GM20000 (cell line): ENCODE data around the gene CNDP2.
A peak's percentile ranks its signal among the peaks of the same experiment; 100 is the strongest.

ENCODE experiments used
- DNase-seq: peaks from one replicate; pipeline ENCODE4 v3.0.0; 2012; ENCODE audit warnings: low spot score
- TF ChIP-seq, protein P1 (sequence below): IDR thresholded peaks from 2 replicates; pipeline ENCODE4 v1.5.1; 2012; ENCODE audit warnings: mild to moderate bottlenecking, control low read depth; ENCODE audit errors: extremely low read depth, missing control alignments

The CNDP2 gene

DNA sequence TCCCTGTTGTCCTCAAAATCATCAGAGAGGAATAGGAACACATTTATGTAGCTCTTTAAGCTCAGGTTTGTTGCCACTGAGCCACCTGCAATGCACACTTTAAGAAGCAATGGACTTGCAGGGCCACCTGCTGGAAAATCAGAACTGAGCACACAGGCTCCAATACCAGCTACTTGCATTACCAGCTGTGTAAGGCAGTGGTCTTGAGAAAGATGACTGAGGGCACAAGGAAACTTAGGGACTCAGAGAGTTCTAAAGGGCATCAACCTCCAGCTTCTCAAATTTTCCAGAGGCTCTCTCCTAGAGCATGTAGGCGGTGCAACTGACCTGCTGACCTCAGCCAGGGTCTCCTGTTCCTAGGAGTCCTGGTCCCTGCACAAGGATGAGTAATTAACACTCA lies 2.5 kb upstream of the CNDP2 start:
- TF ChIP-seq, protein P1, sequence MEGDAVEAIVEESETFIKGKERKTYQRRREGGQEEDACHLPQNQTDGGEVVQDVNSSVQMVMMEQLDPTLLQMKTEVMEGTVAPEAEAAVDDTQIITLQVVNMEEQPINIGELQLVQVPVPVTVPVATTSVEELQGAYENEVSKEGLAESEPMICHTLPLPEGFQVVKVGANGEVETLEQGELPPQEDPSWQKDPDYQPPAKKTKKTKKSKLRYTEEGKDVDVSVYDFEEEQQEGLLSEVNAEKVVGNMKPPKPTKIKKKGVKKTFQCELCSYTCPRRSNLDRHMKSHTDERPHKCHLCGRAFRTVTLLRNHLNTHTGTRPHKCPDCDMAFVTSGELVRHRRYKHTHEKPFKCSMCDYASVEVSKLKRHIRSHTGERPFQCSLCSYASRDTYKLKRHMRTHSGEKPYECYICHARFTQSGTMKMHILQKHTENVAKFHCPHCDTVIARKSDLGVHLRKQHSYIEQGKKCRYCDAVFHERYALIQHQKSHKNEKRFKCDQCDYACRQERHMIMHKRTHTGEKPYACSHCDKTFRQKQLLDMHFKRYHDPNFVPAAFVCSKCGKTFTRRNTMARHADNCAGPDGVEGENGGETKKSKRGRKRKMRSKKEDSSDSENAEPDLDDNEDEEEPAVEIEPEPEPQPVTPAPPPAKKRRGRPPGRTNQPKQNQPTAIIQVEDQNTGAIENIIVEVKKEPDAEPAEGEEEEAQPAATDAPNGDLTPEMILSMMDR: peak; percentile 28
- DNase-seq: peak; percentile 58

DNA sequence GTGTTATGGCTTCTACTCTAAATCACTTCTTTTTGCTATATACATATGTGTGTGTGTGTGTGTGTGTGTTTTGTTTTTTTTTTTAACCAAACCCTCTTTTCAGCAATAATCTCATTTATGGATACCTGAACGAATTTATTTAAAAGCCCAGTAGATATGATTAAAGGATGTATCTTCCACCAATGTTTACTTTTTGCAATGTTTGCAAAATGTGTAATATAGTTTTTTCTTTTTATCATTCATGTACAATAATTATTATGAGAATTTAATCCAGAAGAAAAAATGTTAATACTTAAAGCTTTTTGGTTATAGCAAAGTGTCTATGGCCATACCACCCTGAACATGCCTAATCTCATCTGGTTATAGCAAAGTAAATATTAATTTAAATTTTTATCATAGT lies 1.6 kb upstream of the CNDP2 start:
- TF ChIP-seq, protein P1: no peak
- no peak for DNase-seq

DNA sequence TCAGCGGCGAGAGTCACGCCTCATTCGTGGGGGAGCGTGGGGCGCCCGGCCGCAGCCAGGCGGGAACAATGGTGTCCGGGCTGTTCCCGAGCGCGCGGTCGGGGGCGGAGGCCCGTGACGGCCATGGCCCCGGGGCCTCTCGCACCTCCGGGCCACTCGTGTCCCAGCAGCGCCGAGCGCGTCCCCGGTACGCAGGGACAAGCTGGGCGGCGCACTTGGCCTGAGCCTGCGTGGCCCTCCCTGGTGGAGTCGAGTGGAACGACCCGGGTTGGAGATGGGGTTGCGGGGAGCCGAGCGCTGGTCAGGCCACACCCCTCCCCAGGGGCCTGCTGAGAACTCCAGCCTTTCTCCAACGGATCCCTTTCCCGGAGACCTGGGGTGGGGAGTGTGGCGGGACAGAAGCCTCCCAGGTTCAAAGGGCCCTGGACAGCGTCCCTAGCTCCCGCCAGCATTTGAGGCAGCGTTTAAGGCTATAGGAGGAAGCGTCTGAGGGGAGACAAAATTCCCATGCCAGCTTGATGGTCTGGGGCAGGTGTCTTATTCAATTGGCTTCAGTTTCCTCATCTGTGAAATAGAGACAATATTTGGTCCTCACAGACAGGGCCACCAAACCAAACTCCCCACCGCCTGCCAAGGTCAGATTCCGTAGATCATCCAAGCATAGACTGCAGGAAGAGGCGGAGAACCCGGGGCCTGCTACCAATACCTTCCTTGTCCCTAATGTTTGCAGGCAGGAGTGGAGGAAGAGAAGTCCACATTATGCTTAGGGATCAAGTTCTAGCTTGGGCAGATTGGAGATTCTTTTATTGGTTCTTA lies 553 bp downstream of the CNDP2 start:
- DNase-seq: peak; percentile 48
- TF ChIP-seq, protein P1: no peak

DNA sequence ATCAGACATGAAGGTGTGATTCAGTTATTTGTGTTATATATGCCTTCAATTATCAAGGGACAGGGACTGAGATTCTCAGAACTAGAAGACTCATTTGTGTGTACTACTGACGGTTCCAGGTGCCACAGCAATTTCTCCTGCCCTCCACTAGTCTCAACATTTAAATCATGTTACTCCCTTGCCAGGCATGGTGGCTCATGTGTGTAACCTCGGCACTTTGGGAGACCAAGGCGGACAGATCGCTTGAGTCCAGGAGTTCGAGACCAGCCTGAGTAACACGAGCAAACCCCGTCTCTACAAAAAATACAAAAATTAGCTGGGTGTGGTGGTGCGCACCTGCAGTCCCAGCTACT lies 1.1 kb downstream of the CNDP2 start:
- TF ChIP-seq, protein P1: no peak
- DNase-seq: no peak

DNA sequence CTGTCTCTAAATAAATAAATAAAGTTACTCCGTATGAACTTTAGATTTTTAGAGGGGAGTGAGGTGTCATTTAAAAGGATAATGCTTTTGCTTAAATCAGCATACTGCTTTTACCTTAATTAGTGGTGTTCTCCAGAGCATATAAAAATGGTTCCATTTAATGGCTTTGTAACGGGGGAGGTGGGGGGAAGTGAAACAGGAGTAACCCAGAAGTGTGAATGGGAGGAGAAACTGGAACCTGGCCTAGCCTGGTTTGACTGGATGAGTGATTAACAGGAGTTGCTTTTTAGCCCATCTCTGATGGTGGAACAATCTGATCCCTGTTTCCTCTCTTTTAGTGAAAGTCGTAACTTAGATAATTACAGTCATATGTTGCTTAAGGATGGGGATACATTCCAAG lies 1.6 kb downstream of the CNDP2 start:
- DNase-seq: no peak
- TF ChIP-seq, protein P1: no peak

DNA sequence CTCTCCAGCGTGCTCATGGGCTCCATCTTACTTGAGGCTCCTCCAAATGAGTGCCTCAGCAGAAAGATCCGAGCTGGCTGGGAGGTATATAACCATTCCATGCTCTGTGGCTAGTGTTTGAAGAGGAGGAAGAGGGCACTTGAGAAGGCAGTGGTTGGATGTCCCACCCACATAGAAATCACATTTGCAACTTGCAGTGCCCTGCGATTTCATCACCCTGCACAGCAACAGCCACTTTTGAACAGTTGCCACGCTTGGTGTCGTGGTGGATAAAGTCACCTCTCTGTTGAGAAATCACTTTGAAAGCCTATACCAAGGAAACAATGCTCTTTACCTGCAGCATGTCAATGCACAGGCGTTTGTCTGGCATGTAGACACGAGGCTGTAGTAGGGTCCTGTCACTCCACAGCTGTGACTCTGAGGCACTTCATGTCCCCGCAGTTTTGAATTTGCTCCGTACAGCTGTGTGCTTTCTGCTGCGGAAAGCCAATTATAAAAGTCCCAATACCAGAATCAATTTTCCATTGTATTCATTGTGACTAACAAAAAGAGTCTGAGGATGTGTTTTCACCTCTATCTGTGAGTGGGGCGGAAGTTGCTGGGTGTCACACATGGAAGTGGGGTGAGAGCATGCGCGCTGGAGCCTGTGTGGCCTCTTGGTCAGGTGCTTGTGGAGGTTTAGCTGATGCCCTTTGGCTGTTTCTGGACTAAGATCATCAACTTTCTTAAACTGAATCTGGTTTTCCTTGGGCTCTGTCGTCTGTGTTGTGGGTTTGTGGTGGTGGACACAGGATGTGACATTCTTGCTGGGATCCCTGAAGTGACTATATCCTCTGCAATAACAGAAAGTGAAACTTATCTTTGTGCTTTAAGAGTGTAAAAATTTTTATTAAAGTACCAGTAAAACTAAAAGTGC lies 2.8 kb downstream of the CNDP2 start:
- DNase-seq: peak; percentile 80
- TF ChIP-seq, protein P1: no peak

DNA sequence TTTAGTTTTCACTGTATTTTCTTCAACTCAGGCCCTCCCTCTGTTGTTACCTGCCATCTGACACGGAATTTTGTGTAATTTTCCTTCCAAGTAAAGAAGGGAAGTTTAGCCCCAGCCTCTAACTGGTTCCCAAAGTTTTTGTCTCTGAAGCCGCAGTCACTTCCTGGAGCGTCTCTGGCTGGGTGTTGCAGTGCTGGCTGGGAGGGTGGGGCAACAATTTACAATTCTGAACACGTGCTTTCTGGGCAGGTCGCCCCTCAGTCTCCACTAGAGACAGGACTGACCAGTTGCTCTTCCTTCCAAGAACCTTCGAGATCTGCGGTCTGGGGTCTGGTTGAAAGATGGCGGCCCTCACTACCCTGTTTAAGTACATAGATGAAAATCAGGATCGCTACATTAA lies 3.5 kb downstream of the CNDP2 start:
- TF ChIP-seq, protein P1: no peak
- peak; percentile 77 for DNase-seq
